Head of caudate nucleus (tissue), 42 donors: ENCODE measurements around the gene LRFN2.

ENCODE experiments used
- DNase-seq, 42 donors: peaks; one replicate each; pipeline versions ENCODE4 v3.0.0 to v3.0.0-alpha.2; 2020 to 2021; ENCODE audit warnings: mixed read lengths in 7 of 42
- intact Hi-C: fragments of 100-400 bp; cut with DNase I; formaldehyde crosslinking; loops from one replicate; pipeline ENCODE4 v1.15.0; 2022

LRFN2 gene

GRCh38 chr6:40526036-40526435 is 61.1 kb downstream of the LRFN2 start:
- intact Hi-C loops, result no loop called here
- DNase-seq, result no peak

DNA sequence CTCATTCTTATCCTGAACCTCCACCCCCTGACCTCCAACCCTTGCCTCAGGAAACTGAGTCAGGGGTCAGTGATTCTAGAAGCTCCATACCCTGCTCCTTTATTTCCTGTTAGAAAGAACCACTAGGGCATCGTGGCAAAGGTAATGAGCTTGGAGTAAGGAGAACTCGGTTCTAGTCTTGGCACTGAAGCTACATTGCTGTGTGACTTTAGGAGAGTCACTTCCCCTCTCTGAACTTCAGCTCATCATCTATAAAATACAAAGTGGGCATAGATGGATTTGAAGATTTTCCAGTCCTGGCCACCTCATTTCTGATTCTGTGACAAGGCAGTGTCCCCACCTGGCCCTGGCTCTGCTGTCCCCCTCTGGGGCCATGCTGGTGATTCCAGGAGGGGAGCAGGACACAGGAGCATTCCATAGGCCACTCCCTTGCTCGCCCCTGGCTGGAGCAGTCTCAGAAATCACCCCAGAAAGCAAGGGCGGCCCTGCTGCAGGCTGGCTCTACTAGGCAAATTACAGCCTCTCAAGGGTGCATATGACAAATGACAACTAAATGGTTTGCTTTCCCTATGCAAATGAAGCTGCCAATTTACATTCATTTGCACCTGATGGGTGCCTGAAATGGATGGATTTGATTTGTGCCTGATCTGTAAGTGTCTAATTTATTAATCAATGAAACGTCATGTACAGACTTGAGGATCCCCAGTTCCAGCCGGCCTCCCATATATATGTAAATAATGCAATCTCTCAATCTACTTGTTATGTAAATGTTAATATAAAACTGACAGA is 62.2 kb downstream of the LRFN2 start:
- intact Hi-C loops, result no loop called here
- no peak for DNase-seq

- intact Hi-C loops, result no loop called here
- DNase-seq, result no peak
Measured at GRCh38 chr6:40523505-40524172, 63.5 kb downstream of the LRFN2 start.

DNA sequence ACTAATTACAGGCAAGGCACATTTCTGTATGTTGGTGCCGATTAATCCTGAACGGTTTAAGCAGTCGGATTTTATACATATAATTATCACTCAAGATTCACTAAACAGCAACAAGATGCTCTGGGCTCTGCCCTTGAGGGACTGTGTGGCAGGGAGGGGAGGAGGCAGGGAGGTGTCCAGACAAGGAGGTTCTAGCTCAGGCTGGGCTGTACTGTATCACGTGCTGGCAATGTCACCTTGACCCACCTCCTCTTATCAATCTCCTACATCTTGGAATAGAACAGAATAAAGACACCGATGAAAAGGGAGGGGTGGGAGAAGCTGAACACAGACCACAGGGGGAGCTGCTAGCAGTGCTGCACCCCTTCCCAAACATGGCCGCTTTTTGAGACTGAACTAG is 65.7 kb downstream of the LRFN2 start:
- intact Hi-C loops, result no loop called here
- DNase-seq, result no peak

DNA sequence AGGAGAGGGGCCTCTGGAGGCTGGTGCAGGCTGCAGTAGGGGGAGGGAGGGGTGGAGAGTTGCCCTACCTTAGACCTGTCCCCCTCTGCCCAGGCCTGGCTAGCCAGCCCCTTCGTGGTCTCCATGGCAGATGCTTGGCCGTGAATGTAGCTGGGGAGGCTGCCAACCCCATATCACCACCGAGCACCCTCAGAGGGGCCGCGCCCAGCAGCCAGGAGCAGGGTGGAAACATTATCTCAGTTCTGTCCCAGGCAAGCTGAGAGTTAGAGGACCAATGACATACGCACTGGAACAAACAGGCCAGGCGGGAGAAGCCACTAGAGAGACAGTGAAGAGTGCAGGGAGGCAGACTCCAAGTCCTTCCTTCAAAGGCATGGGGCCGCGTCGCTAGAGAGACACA is 66.5 kb downstream of the LRFN2 start:
- no peak for DNase-seq
- intact Hi-C loops, result no loop called here

DNA sequence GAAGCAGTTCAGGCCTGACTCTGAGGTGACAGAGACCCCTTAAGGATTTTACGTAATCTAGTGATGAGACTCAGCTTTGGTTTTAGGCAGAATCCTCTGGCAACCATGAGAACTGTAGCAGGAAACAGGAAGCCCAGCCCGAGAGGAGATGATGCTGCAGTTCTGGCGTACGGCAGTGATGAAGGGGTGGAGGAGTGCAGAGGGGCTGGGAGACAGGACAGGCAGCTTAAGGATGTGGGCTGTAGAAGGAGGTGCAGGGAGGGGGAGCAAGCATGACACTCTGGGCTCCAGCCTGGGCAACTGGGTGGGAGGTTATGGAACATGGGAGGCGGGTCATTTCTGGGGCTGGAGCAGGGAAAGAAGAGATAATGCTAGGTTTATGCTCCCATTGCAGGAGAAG is 67.1 kb downstream of the LRFN2 start:
- DNase-seq, result no peak
- intact Hi-C loops, result no loop called here

- intact Hi-C loops, result no loop called here
- DNase-seq, result no peak
Measured at GRCh38 chr6:40517654-40518053, 69.5 kb downstream of the LRFN2 start.

DNA sequence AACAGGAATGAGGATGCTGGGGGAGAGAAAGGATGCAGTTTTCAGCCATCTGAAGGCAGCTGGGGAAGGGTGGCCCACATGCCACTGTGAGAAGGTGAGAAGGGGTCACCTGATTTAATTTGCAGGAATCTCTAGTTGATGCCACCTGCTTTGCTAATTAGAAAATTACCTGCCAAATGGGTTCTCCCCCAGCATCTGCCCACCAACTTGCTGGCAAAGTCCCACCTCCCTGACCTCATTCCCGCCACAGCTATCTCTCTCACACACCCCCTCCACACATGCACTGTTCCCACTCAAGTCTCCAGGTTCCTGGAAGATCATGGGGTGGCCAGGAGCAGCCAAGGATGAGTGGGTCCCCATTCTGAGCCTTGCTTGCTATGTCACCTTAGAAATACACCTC is 70.7 kb downstream of the LRFN2 start:
- DNase-seq, result no peak
- intact Hi-C loops, result no loop called here

GRCh38 chr6:40512340-40512739 is 74.8 kb downstream of the LRFN2 start:
- DNase-seq, result no peak
- intact Hi-C loops, result no loop called here

- intact Hi-C loops, result no loop called here
Measured at GRCh38 chr6:40511884-40512283, 75.3 kb downstream of the LRFN2 start.

GRCh38 chr6:40510442-40510841 is 76.7 kb downstream of the LRFN2 start:
- DNase-seq, result no peak
- intact Hi-C loops, result no loop called here

More at GRCh38 chr6:40511884-40512283, 75.3 kb downstream of the LRFN2 start:
- DNase-seq, result no peak

- intact Hi-C loops, result no loop called here
- peak in 40 of 42 donors; percentile 3 to 86 (median 46) for DNase-seq
Measured at GRCh38 chr6:40509716-40510260, 77.4 kb downstream of the LRFN2 start.

- intact Hi-C loops, result no loop called here
- no peak for DNase-seq
Measured at GRCh38 chr6:40509086-40509485, 78.1 kb downstream of the LRFN2 start.

DNA sequence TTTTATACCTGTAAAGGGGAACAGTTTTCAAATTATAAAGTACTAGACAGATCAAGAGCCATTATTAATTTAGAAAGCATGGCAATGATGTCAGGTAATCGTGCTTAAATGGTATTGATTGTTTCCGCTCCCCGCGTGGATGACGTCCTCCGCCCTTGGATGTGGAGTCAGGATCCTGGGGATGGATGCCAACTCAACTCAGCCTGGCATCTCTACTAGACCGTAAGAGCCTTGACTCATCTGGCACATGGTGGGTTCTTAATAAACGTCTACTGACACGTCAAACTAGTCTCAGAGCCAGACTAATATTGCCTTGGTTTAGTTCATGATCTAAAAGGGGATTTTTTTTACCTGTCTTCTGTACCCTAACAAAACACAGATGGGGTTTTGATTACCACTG is 80.2 kb downstream of the LRFN2 start:
- intact Hi-C loops, result no loop called here
- DNase-seq, result peak in 4 of 42 donors; percentile 10 to 54 (median 30)

- intact Hi-C loops, result no loop called here
- DNase-seq, result no peak
Measured at GRCh38 chr6:40505191-40505810, 81.9 kb downstream of the LRFN2 start.

DNA sequence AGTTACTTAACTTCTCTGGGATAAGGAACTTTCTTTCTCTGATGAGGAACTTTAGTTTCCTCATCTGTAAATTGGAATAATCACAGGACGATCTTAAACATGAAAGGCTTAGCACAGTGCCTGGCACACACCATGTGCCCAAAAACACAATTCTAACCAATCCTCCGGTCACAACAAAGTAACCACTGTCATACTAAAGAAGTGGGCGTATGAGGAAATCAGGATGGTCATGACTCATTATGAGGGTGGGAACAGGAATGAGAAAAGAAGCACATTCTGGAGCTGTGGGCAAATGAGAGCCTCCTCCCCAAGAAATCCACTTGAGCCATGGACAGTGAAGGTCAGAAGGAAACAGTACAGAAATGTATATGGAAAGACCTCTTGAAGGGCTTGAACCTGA is 82.9 kb downstream of the LRFN2 start:
- DNase-seq, result no peak
- intact Hi-C loops, result no loop called here

DNA sequence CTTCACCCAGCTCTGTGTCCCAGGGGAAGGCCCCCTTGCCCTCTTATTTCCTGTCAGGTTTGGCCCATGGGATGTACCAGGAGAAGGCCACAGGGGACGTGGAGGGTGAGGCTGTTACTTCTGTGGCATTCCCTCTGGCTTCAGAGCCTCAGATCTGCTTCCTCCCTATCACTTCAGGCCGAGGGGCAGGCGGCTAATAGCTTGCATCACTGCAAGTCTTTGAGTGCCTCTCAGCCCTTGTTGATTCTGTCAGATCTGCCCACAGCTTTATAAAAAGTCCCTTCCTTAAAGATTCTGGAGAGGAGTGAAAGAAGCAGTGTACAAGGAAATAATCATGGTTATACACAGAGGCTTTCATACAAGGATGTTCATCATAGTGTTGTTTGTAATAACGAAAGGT is 86.9 kb downstream of the LRFN2 start:
- no peak for DNase-seq
- intact Hi-C loops, result no loop called here

GRCh38 chr6:40499215-40499614 is 87.9 kb downstream of the LRFN2 start:
- intact Hi-C loops, result no loop called here

GRCh38 chr6:40498148-40498547 is 89.0 kb downstream of the LRFN2 start:
- DNase-seq, result no peak
- intact Hi-C loops, result no loop called here

More at GRCh38 chr6:40499215-40499614, 87.9 kb downstream of the LRFN2 start:
- no peak for DNase-seq

- peak in 1 of 42 donors; percentile 13 for DNase-seq
- intact Hi-C loops, result no loop called here
Measured at GRCh38 chr6:40492187-40492586, 95.0 kb downstream of the LRFN2 start.
